Measurements from ENCODE around the gene TMEM236.

Gene TMEM236

DNA sequence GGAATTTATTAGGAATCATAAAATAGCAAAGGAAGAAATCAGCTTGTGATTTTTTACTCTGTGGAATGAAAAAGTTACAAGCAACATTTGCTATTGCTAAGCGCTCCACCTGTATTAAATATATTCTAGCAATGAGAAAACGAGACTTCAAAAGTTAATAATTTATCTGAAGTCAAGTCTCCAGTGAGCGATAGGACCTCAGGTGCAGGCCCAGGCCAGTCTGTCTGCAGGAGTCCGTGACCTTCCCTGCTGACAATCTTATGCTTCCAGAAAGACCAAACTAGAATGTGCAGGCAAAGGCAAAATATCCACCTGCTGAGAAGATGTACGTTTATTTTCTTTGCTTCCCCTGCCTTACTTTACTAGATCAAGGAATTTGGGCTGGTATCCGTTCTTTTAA is 79.9 kb downstream of the TMEM236 start:
- no peaks in the 10 kb centered on the region for H3K36me3 ChIP-seq (ENCODE audit: insufficient read depth, low read length)
- no peaks in the 10 kb centered on the region for H3K27me3 ChIP-seq (ENCODE audit: insufficient read depth, low read length, poor library complexity, severe bottlenecking)
- no peaks in the 10 kb centered on the region for H3K79me2 ChIP-seq (ENCODE audit: insufficient read depth, low read length)
- no peak overlapping the region for H3K9ac ChIP-seq (ENCODE audit: low read depth, low read length, poor library complexity, severe bottlenecking)
- no peaks in the 10 kb centered on the region for H3K9me3 ChIP-seq (ENCODE audit: insufficient read depth, low read depth, low read length)
- H2AFZ ChIP-seq (ENCODE audit: low read length), result no peak overlapping the region
- no peak overlapping the region for H3K4me3 ChIP-seq (ENCODE audit: low read length, poor library complexity, severe bottlenecking)
- no peaks in the 10 kb centered on the region for H3K9me2 ChIP-seq (replicated peaks; ENCODE audit: low read depth, low read length)
- no peaks in the 10 kb centered on the region for H4K20me1 ChIP-seq (ENCODE audit: insufficient read depth, low read length, poor library complexity, severe bottlenecking)
- H3K4me2 ChIP-seq (ENCODE audit: low read depth, low read length, poor library complexity, severe bottlenecking), result no peak overlapping the region
- TF ChIP-seq, protein P1, sequence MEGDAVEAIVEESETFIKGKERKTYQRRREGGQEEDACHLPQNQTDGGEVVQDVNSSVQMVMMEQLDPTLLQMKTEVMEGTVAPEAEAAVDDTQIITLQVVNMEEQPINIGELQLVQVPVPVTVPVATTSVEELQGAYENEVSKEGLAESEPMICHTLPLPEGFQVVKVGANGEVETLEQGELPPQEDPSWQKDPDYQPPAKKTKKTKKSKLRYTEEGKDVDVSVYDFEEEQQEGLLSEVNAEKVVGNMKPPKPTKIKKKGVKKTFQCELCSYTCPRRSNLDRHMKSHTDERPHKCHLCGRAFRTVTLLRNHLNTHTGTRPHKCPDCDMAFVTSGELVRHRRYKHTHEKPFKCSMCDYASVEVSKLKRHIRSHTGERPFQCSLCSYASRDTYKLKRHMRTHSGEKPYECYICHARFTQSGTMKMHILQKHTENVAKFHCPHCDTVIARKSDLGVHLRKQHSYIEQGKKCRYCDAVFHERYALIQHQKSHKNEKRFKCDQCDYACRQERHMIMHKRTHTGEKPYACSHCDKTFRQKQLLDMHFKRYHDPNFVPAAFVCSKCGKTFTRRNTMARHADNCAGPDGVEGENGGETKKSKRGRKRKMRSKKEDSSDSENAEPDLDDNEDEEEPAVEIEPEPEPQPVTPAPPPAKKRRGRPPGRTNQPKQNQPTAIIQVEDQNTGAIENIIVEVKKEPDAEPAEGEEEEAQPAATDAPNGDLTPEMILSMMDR (conservative IDR thresholded peaks at IDR 0.05; ENCODE audit: low read length), result no peak
- TF ChIP-seq EZH2phosphoT487 (IDR thresholded peaks at IDR 0.05; ENCODE audit: borderline replicate concordance), result no peak
- no peaks in the 10 kb centered on the region for H3K4me1 ChIP-seq (ENCODE audit: insufficient read depth, low read length, poor library complexity, severe bottlenecking)
- H3F3A ChIP-seq (ENCODE audit: low read depth), result no peaks in the 10 kb centered on the region

DNA sequence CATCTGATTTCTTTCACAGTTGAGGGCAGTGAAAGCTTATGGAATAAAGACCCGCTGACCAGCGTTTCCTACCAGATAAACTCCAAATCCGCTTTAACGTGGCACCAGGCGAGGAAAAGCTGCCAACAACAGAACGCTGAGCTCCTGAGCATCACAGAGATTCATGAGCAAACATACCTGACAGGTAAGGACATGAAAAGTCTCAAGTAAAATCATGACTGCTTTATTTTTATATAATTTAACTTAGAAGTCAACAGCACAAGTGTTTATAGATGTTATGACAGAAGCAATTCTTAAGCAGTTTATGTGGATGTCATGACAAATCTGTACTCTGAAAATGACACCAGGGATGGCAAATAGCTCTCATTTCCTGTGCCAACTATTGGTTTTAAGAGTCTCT is 81.7 kb downstream of the TMEM236 start:
- Histone ChIP-seq H3K9me3 (ENCODE audit: insufficient read depth, low read depth, low read length) (no peaks in the 10 kb centered on the region), H3K4me2 (ENCODE audit: low read depth, low read length, poor library complexity, severe bottlenecking) (no peak overlapping the region), H3K79me2 (ENCODE audit: insufficient read depth, low read length) (no peaks in the 10 kb centered on the region), H4K20me1 (ENCODE audit: insufficient read depth, low read length, poor library complexity, severe bottlenecking) (no peaks in the 10 kb centered on the region), H3F3A (ENCODE audit: low read depth) (no peaks in the 10 kb centered on the region), H3K9ac (ENCODE audit: low read depth, low read length, poor library complexity, severe bottlenecking) (no peak overlapping the region), H3K4me3 (ENCODE audit: low read length, poor library complexity, severe bottlenecking) (no peak overlapping the region), H3K27me3 (ENCODE audit: insufficient read depth, low read length, poor library complexity, severe bottlenecking) (no peaks in the 10 kb centered on the region), H3K4me1 (ENCODE audit: insufficient read depth, low read length, poor library complexity, severe bottlenecking) (no peaks in the 10 kb centered on the region), H3K36me3 (ENCODE audit: insufficient read depth, low read length) (no peaks in the 10 kb centered on the region), H2AFZ (ENCODE audit: low read length) (no peak overlapping the region), H3K9me2 (replicated peaks; ENCODE audit: low read depth, low read length) (no peaks in the 10 kb centered on the region)
- TF ChIP-seq, protein P1 (conservative IDR thresholded peaks at IDR 0.05; ENCODE audit: low read length), result no peak
- TF ChIP-seq EZH2phosphoT487 (IDR thresholded peaks at IDR 0.05; ENCODE audit: borderline replicate concordance), result no peak

DNA sequence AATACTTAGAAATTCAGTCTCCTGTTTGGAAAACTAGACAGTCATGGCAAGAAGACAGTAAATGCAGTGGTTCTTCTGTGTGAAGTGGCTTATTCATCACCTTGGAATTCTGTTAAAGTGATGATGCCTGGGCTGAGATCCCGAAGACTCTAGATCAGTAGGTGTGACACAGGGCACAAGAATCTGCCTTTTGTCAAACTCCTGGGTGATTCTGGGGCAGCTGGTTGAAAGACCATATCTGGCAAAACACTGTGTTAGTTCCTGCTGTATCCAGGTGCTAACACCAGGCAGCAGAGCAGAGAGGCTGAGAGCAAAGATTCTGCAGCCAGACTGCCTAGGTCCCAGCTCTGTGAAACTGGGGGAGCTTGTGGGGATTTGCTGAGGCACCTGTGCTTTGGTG is 83.7 kb downstream of the TMEM236 start:
- H2AFZ ChIP-seq (ENCODE audit: low read length), result no peak overlapping the region
- no peaks in the 10 kb centered on the region for H3K9me2 ChIP-seq (replicated peaks; ENCODE audit: low read depth, low read length)
- no peaks in the 10 kb centered on the region for H3K4me1 ChIP-seq (ENCODE audit: insufficient read depth, low read length, poor library complexity, severe bottlenecking)
- TF ChIP-seq, protein P1 (conservative IDR thresholded peaks at IDR 0.05; ENCODE audit: low read length), result no peak
- TF ChIP-seq EZH2phosphoT487 (IDR thresholded peaks at IDR 0.05; ENCODE audit: borderline replicate concordance), result no peak
- no peaks in the 10 kb centered on the region for H3K79me2 ChIP-seq (ENCODE audit: insufficient read depth, low read length)
- no peaks in the 10 kb centered on the region for H3K36me3 ChIP-seq (ENCODE audit: insufficient read depth, low read length)
- H3F3A ChIP-seq (ENCODE audit: low read depth), result no peaks in the 10 kb centered on the region
- no peak overlapping the region for H3K4me3 ChIP-seq (ENCODE audit: low read length, poor library complexity, severe bottlenecking)
- no peak overlapping the region for H3K9ac ChIP-seq (ENCODE audit: low read depth, low read length, poor library complexity, severe bottlenecking)
- no peaks in the 10 kb centered on the region for H4K20me1 ChIP-seq (ENCODE audit: insufficient read depth, low read length, poor library complexity, severe bottlenecking)
- no peaks in the 10 kb centered on the region for H3K27me3 ChIP-seq (ENCODE audit: insufficient read depth, low read length, poor library complexity, severe bottlenecking)
- no peak overlapping the region for H3K4me2 ChIP-seq (ENCODE audit: low read depth, low read length, poor library complexity, severe bottlenecking)
- no peaks in the 10 kb centered on the region for H3K9me3 ChIP-seq (ENCODE audit: insufficient read depth, low read depth, low read length)

All from Loucy (cell line).